ENCODE data around the gene CEP192. TPM values are rescaled to one million over a fixed set of nuclear protein-coding genes. Genes with fewer than 3 reads are reported as not detected.
"Not testable (repeated sequence)": the region's sequence is repeated elsewhere in the genome, so short reads cannot be mapped to it uniquely, and the experiment has no call there.

Gene CEP192
- total RNA-seq, 1 donor from 2014 or later, result 34.4 TPM

DNA sequence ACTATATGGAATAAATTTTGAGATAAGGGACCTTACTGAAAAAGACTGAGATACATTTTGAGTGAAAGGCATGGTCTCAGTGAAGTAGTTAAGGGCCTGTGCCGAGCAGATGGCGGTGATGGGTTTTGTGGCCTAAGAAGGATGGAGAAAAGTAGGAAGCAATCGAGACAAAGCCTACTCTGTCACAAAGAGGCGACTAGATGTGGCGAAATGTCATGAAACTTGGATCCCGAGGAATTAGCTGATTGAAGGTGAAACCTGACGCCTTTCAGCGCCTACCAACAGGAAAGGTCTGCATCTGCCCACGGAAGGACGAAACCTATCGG lies 558 bp upstream of the CEP192 start:
- DNase-seq, result no peak

GRCh38 chr18:12991821-12992179 lies 638 bp downstream of the CEP192 start:
- DNase-seq, result no peak

- DNase-seq, result no peak
Measured at GRCh38 chr18:12993439-12993838, 2.3 kb downstream of the CEP192 start.

DNA sequence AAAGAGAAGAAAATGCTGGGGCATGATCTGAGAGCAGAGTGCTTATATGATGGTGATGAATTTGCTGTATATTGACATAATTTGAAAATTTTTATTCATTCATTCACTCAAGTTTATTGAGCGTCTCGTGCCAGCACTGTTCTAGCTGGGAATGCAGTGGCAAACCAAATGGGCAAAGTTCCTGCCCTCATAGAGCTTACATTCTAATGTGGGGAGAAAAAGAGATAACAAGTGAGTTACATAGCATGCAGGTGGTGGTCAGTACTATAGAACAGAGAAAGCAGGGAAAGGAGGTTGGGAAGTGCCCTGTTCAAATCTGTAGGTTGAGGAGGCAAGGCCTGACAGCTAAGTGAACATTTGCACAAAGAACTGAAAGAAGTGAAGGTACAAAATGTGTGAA lies 4.3 kb downstream of the CEP192 start:
- no peak for DNase-seq

DNA sequence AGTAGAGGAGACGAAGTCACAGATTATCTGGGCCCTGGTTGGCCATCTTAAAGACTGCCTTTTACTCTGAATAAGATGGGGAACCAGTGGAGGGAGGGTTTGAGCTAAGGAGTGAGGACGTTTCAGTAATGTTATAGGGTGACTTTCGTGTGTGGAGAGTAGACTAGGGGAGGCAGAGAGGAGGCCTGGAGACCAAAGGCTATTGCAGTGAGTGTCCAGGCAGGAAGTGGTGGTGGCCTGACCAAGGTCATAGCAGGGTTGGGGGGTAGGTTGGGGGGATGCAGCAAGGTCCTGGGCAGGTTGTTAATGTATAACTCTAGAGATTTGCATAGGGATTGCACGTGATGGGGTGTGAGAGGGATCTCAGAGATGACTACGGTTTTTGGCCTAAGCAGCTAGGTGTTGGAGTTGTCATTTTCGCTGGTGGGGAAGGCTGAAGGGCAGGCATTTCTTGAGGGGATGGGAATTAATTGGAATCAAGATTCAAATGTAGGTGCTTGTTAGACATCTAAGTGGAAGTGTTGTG lies 4.9 kb downstream of the CEP192 start:
- no peak for DNase-seq

GRCh38 chr18:12996661-12997292 lies 5.6 kb downstream of the CEP192 start:
- DNase-seq, result no peak

- not testable (repeated sequence) for DNase-seq
Measured at GRCh38 chr18:12997330-12997729, 6.2 kb downstream of the CEP192 start.

DNA sequence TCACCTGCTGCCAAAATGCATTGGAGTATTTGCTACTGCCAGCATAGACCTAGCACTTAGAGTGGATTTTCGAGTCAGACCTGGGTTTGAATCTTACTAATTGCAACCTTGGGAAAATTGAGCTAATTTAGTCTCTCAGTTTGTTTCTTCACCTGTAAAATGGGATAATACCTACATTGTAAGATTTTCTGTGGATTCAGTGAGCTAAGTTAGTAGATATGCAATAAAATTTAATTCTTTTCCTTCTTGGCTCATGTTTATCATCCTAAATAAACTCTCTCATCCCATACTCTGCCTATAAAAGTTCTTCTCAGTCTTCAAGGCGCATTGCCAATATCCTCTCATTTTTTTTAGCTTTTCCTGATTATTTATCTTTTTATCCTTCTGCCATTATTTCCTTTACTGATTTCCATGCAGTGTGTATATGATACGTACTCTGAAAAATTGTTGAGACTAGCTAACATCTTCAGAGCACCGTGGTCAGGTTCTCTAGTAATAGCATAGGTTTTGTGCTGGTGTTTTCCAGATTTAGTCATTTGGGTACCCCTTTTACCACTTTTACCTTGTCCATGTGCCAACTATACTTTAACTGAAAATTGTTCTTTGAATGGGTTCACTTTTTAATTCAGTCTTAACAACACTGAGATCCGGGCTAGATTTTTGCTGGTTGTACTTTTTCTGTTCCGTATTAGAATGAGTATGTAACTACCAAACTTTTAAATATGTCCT lies 7.3 kb downstream of the CEP192 start:
- no peak for DNase-seq

DNA sequence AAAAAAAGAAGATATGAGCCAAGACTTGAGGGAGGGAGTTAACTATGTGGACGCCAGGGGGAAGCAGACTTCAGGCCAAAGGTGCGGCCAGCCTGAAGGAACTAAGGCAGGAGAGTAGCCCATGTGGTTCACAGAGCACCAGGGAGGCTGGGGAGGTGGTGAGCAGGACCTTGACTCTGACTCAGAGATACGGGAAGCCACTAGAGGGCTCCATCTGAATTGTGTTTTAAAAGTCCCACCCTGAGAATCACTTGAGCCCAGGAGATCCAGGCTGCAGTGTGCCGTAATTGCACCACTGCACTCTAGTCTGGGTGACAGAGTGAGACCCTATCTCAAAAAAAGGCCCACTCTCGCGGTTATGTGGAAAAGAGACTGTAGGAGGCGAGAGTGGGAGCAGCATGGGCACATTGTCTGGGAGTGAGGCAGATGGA lies 12.3 kb downstream of the CEP192 start:
- no peak for DNase-seq

DNA sequence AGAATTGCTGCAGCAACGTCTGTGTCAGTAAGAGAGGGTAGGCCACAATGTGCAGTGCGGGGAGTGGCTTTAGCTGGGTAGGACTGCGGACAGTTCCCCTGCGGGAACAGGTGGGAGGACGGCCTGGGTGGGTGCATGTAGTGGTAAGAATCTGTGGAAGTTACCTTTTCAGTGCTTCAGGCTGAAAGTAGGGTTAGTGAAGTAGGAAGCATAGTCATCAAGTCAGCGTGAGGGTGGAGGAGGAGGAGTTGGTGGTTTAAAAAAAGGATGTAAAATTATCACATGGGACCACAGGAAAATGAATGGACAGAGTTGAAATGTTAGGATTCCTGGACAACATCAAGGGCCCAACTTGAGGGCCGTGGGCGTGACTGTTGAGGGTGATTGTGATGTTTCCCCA lies 13.2 kb downstream of the CEP192 start:
- DNase-seq, result no peak

- DNase-seq, result no peak
Measured at GRCh38 chr18:13005289-13005688, 14.1 kb downstream of the CEP192 start.

DNA sequence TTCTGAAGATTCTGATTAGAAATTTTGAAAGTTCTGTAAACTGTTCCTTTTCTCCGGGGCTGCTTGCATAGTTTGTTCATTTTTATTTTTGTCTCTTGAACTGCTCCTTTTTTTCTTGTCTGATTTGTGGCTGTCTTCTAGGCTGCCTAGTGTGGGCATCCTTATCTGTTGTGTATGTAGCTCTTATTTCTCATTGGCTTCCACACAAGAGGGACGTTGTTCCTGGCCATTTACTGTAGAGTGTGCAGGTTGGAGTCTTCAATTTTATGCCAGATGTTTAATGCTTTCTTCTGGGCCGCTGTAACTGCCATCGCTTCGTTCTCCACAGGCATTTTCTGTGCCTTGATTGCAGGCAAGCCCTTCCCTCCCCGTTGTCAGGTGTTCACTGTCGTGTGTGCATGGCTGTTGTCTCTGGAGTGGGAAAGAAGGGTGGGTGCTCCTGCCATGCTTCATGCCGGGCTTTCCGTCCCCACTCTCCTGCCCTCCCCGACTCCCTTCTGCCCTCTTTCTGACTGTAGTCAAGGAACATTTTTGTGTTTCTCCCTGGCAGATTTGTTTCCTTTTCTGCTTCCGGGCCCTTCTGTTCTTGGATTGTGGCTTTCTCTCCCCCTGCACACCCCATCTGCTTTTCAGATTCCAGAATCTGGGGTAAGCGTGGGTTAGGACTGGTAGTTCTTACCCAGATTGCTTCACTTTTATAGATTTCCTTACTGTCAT lies 15.5 kb downstream of the CEP192 start:
- no peak for DNase-seq

GRCh38 chr18:13007248-13007560 lies 16.0 kb downstream of the CEP192 start:
- DNase-seq, result no peak

- no peak for DNase-seq
Measured at GRCh38 chr18:13011719-13012118, 20.6 kb downstream of the CEP192 start.

DNA sequence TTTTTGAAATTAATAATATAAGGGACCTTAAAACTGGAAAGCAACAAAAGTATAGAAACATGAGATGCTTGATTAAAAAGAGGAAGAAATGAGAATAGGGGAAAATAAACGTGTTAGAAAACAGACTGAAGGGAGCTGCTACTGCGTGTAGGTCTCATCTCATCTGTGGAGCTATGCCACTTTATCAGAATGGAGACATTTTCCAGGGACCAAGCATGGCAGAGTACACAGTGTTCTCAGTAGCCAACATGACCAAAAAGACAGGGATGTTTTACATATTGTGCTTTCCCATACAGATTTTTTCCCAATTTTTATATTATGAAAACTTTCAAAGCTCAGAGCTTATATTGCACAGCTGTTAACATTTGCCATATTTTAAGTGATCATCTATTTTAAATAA lies 23.1 kb downstream of the CEP192 start:
- no peak for DNase-seq

GRCh38 chr18:13014818-13015217 lies 23.7 kb downstream of the CEP192 start:
- DNase-seq, result no peak

- no peak for DNase-seq
Measured at GRCh38 chr18:13017247-13017875, 26.2 kb downstream of the CEP192 start.

DNA sequence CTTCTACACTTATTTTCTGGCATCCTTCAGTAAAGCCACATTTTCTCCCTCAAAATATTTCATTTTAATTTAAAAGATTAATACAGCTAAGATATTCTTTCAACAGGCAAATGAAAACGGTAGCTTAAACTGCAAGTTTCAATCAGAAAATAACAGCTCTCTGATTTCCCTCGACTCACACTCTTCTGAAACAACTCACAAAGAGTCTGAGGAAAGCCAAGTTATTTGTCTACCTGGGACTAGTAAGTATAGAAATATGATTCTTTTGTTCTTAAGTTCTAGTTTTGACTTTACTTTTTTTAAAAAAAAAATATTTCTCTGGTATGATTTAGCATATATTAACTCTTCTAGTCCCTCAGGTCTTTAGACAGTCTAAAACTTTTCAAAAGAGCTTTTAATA lies 27.2 kb downstream of the CEP192 start:
- no peak for DNase-seq

DNA sequence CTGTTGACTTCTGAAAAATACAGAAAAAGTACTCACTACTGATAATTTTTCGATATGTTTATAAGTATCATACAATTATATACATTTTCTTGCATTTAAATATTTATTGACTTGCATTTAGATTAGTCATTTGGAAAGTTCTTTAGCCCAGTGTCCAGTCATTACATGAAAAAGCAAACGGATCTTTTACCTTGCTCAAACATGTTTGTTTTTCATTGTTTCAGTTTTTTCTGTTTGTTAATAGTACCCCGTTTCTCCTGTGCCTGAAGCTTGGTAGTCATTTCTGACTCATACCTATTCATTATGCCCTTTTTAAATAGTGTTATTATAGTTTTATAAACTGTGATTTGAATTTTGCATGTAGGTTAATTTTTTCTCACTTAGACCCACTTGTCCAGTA lies 28.1 kb downstream of the CEP192 start:
- DNase-seq, result no peak

GRCh38 chr18:13022644-13023043 lies 31.5 kb downstream of the CEP192 start:
- DNase-seq, result no peak

GRCh38 chr18:13025233-13025632 lies 34.1 kb downstream of the CEP192 start:
- DNase-seq, result no peak

- no peak for DNase-seq
Measured at GRCh38 chr18:13026583-13027270, 35.6 kb downstream of the CEP192 start.

- no peak for DNase-seq
Measured at GRCh38 chr18:13028869-13029268, 37.7 kb downstream of the CEP192 start.
